Mesodermal cell (in vitro differentiated cells): ENCODE data around the gene VEZT.
"Not testable (repeated sequence)": the region's sequence is repeated elsewhere in the genome, so short reads cannot be mapped to it uniquely, and the experiment has no call there.

ENCODE experiments used
- H3K27ac ChIP-seq: 2 replicates; pipeline ENCODE4 v1.7.0; 2013; ENCODE audit warnings: mild to moderate bottlenecking, low read depth, low read length, moderate library complexity; ENCODE audit not compliant: severe bottlenecking
- H3K36me3 ChIP-seq: 2 replicates; pipeline ENCODE4 v1.7.1; 2013; ENCODE audit warnings: mild to moderate bottlenecking, low read length, moderate library complexity; ENCODE audit not compliant: control insufficient read depth, insufficient read depth
- H3K4me1 ChIP-seq: one replicate; pipeline ENCODE4 v1.7.1; 2013; ENCODE audit warnings: mild to moderate bottlenecking, low read length; ENCODE audit not compliant: insufficient read depth, control insufficient read depth, poor library complexity, severe bottlenecking
- H3K4me3 ChIP-seq: 2 replicates; pipeline ENCODE4 v1.7.0; 2013; ENCODE audit warnings: low read length, control low read depth, mild to moderate bottlenecking; ENCODE audit not compliant: insufficient read depth, poor library complexity, severe bottlenecking; ENCODE audit errors: extremely low read depth
- H3K9me3 ChIP-seq: 2 replicates; pipeline ENCODE4 v1.7.1; 2013; ENCODE audit warnings: mild to moderate bottlenecking, low read length, moderate library complexity; ENCODE audit not compliant: control insufficient read depth
- WGBS, 2 experiments: methylation state at CpG; one replicate each; pipeline ENCODE4 v1.1.5; 2013; ENCODE audit warnings: missing lambda C conversion rate in 2 of 2; ENCODE audit not compliant: insufficient coverage in 2 of 2; 5-methylcytosine and 5-hydroxymethylcytosine counted together

VEZT gene

GRCh38 chr12:95184121-95184520 lies 33.5 kb upstream of the VEZT start:
- peaks cover 20% of the 10 kb centered on the region for H3K4me1 ChIP-seq
- no peak overlapping the region for H3K27ac ChIP-seq
- no peaks in the 10 kb centered on the region for H3K9me3 ChIP-seq
- H3K36me3 ChIP-seq: peaks cover 20% of the 10 kb centered on the region
- H3K4me3 ChIP-seq: no peak overlapping the region

DNA sequence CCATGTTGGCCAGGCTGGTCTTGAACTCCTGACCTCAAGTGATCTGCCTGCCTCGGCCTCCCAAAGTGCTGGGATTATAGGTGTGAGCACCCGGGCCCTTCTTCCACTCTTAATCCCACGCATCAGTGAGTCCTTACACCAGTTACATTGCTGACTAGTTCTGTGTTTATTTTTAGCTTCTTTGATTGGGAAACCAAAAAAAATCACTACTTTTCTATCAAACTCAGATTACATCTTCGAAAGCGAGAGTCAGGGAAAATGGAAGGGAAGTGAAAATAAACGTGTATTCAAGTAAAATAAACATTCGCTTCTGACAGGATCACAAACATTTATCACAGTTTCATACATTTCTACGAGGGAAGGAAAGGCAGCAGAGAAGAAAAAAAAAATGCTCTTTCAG lies 32.5 kb upstream of the VEZT start:
- H3K27ac ChIP-seq: no peak overlapping the region
- H3K4me3 ChIP-seq: no peak overlapping the region
- peaks cover 19% of the 10 kb centered on the region for H3K4me1 ChIP-seq
- peaks cover 20% of the 10 kb centered on the region for H3K36me3 ChIP-seq
- H3K9me3 ChIP-seq: no peaks in the 10 kb centered on the region
- 73 to 90% methylated on average over 2 of the region's 8 CpGs for WGBS, 2 experiments

- Histone ChIP-seq H3K4me3 (no peak overlapping the region), H3K36me3 (peaks cover 20% of the 10 kb centered on the region), H3K27ac (no peak overlapping the region), H3K9me3 (no peaks in the 10 kb centered on the region), H3K4me1 (peaks cover 19% of the 10 kb centered on the region)
These were observed 31.8 kb upstream of the VEZT start for GRCh38 chr12:95185854-95186253.

DNA sequence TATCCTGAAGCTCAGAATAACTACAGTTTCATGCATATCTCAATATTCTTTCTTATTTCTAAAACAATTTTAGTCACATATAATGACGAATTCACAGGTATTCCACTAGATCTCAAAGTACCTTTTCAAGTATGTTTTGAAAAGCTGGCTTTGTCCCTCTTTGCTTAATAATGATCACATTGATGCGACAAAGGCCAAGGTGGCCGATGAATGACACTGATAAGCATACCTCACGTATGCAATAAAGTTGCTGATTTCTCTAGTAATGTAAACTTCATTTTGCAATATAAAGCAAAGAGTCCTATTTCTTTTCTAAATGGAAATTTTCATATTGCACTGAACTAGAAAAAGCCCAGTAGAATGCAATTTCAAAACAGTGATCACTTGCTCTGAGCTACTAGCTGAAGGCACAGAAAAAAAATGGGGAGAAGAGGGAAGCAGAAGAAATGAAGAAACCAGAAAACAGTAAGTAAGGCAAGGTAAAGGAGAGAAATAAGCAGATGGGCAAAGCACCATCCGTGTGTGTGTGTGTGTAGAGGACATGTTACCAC lies 29.7 kb upstream of the VEZT start:
- peaks cover 16% of the 10 kb centered on the region for H3K36me3 ChIP-seq
- 86 to 100% methylated on average over 2 to 4 of the region's 5 CpGs for WGBS, 2 experiments
- peaks cover 16% of the 10 kb centered on the region for H3K4me1 ChIP-seq
- no peak overlapping the region for H3K4me3 ChIP-seq
- H3K9me3 ChIP-seq: no peaks in the 10 kb centered on the region
- H3K27ac ChIP-seq: no peak overlapping the region

DNA sequence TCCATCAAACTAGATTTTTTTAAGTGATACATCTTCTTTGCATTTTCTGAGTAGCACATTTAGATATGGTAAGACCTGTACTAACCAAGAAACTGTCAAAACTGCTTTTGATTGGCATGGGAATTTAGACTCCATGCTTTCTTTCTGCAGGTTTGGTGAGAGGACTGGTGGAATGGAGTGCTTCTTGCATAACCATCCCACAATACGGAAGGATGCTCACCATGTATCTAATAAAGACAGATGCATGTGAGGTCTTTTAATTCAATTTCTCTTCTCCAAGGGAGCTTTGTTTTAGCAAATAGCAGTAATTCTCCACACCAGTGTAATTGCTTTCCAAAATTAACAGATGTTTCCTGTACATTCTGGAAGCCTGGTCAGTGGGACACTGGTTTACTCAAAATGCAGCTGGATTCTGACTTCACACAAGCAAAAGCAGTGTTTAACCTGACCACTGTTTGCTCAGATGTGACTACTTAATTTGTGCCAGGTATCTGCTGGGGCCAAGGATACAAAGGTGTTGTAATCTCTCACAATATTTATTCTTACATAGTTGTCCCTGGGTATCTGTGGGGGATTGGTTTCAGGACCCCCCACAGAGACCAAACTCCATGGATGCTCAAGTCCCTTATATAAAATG lies 26.4 kb upstream of the VEZT start:
- Histone ChIP-seq H3K9me3 (no peaks in the 10 kb centered on the region), H3K36me3 (peaks cover 4% of the 10 kb centered on the region), H3K27ac (no peak overlapping the region), H3K4me1 (peaks cover 11% of the 10 kb centered on the region), H3K4me3 (no peak overlapping the region)
- WGBS, 2 experiments: no CpG with 5 or more reads among the region's 1 CpG

DNA sequence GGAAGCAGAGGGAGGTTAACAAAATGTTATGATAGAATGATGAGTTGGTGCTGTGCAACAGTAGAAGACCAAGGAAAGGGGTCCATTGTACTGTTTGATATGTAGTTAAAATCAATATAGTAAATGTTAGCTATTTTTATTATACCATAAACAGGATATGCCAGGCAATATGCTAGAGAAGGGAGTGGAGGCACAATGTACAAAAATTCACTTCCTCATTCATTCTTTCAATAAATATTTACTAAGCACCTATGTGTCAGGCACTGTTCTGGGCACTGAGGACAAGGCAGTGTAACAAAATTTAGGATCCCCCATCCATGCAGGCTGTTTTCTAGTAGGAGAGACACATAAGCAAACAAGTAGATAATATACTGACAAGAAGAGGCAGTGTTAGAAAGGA lies 25.3 kb upstream of the VEZT start:
- Histone ChIP-seq H3K27ac (no peak overlapping the region), H3K4me1 (peaks cover 11% of the 10 kb centered on the region), H3K9me3 (no peaks in the 10 kb centered on the region), H3K4me3 (no peak overlapping the region), H3K36me3 (no peaks in the 10 kb centered on the region)

DNA sequence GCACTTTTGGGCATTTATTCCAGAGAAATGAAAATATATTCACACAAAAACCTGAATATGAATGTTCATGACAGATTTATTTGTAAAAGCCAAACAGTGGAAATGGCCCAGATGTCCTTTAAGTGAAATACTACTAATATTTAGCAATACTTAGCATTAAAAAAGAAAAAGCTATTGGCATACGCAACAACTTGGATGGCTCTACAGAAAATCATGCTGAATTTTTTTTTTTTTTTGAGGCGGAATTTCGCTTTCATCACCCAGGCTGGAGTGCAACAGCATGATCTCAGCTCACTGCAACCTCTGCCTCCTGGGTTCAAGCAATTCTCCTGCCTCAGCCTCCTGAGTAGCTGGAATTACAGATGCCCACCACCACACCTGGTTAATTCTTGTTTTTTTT lies 24.5 kb upstream of the VEZT start:
- no peak overlapping the region for H3K27ac ChIP-seq
- H3K4me1 ChIP-seq: peaks cover 9% of the 10 kb centered on the region
- H3K4me3 ChIP-seq: no peak overlapping the region
- no peaks in the 10 kb centered on the region for H3K9me3 ChIP-seq
- no peaks in the 10 kb centered on the region for H3K36me3 ChIP-seq
- WGBS, 2 experiments: 80 to 100% methylated on average over 1 to 3 of the region's 3 CpGs

GRCh38 chr12:95195122-95195521 lies 22.5 kb upstream of the VEZT start:
- Histone ChIP-seq H3K4me1 (no peaks in the 10 kb centered on the region), H3K27ac (no peak overlapping the region), H3K36me3 (peaks cover 6% of the 10 kb centered on the region), H3K4me3 (no peak overlapping the region), H3K9me3 (no peaks in the 10 kb centered on the region)
- WGBS, 2 experiments: no CpG with 5 or more reads among the region's 3 CpGs

GRCh38 chr12:95196875-95197569 lies 20.6 kb upstream of the VEZT start:
- not testable (repeated sequence) for H3K4me3 ChIP-seq, H3K27ac ChIP-seq, H3K36me3 ChIP-seq, H3K9me3 ChIP-seq, H3K4me1 ChIP-seq
- WGBS, 2 experiments: 84 to 89% methylated on average over 4 to 5 of the region's 7 CpGs

- peaks cover 6% of the 10 kb centered on the region for H3K36me3 ChIP-seq
- no peak overlapping the region for H3K4me3 ChIP-seq
- H3K27ac ChIP-seq: no peak overlapping the region
- WGBS, 2 experiments: 93% methylated on average over 1 of the region's 2 CpGs; no CpG with 5 or more reads in 1 of the 2 experiments
- peaks cover 8% of the 10 kb centered on the region for H3K4me1 ChIP-seq
- H3K9me3 ChIP-seq: no peaks in the 10 kb centered on the region
These were observed 20.0 kb upstream of the VEZT start for GRCh38 chr12:95197636-95198035.

- Histone ChIP-seq H3K9me3 (no peaks in the 10 kb centered on the region), H3K4me3 (no peak overlapping the region), H3K27ac (no peak overlapping the region), H3K4me1 (peaks cover 21% of the 10 kb centered on the region), H3K36me3 (peaks cover 6% of the 10 kb centered on the region)
- 80 to 100% methylated on average over 1 of the region's 4 CpGs for WGBS, 2 experiments
These were observed 18.7 kb upstream of the VEZT start for GRCh38 chr12:95198914-95199313.
